IPS DF 4.7 (cell line): ENCODE results near the gene SDK1.

ENCODE experiments used
- DNase-seq: peaks from one replicate; pipeline ENCODE4 v3.0.0-alpha.2; 2013; ENCODE audit warnings: low spot score; ENCODE audit errors: extremely low read depth

The SDK1 gene

GRCh38 chr7:4069268-4070095, 768.4 kb downstream of the SDK1 start:
- DNase-seq = no peak

GRCh38 chr7:4070214-4070613, 769.2 kb downstream of the SDK1 start:
- DNase-seq = no peak

- no peak for DNase-seq
Observed at GRCh38 chr7:4071370-4072058, 770.5 kb downstream of the SDK1 start.

GRCh38 chr7:4072161-4072925, 771.3 kb downstream of the SDK1 start:
- no peak for DNase-seq

- DNase-seq = no peak
Observed at GRCh38 chr7:4073052-4073451, 772.0 kb downstream of the SDK1 start.

GRCh38 chr7:4073750-4074149, 772.7 kb downstream of the SDK1 start:
- DNase-seq = no peak

- no peak for DNase-seq
Observed at GRCh38 chr7:4074407-4074806, 773.4 kb downstream of the SDK1 start.

- DNase-seq = no peak
Observed at GRCh38 chr7:4074994-4075393, 773.9 kb downstream of the SDK1 start.

GRCh38 chr7:4076701-4077294, 775.7 kb downstream of the SDK1 start:
- no peak for DNase-seq

- no peak for DNase-seq
Observed at GRCh38 chr7:4077980-4078379, 776.9 kb downstream of the SDK1 start.

GRCh38 chr7:4078580-4078979, 777.5 kb downstream of the SDK1 start:
- DNase-seq = no peak

GRCh38 chr7:4079366-4079765, 778.3 kb downstream of the SDK1 start:
- no peak for DNase-seq

- DNase-seq = no peak
Observed at GRCh38 chr7:4079956-4080355, 778.9 kb downstream of the SDK1 start.

- no peak for DNase-seq
Observed at GRCh38 chr7:4080954-4081353, 779.9 kb downstream of the SDK1 start.

GRCh38 chr7:4083513-4083912, 782.5 kb downstream of the SDK1 start:
- no peak for DNase-seq

GRCh38 chr7:4084271-4084670, 783.2 kb downstream of the SDK1 start:
- no peak for DNase-seq

- no peak for DNase-seq
Observed at GRCh38 chr7:4085937-4086691, 785.1 kb downstream of the SDK1 start.

- DNase-seq = no peak
Observed at GRCh38 chr7:4086723-4087122, 785.7 kb downstream of the SDK1 start.

- DNase-seq = no peak
Observed at GRCh38 chr7:4091767-4092166, 790.7 kb downstream of the SDK1 start.

- no peak for DNase-seq
Observed at GRCh38 chr7:4093035-4093434, 792.0 kb downstream of the SDK1 start.

- no peak for DNase-seq
Observed at GRCh38 chr7:4093483-4093882, 792.4 kb downstream of the SDK1 start.
